ENCODE results near the gene KLHL40.

The KLHL40 gene

GRCh38 chr3:42656680-42657610 lies 28.4 kb upstream of the KLHL40 start:
- H3K4me3 ChIP-seq (ENCODE audit: low read length): no peak overlapping the region
- no peak for DNase-seq (ENCODE audit: low read depth, low spot score)

GRCh38 chr3:42657675-42658074 lies 27.7 kb upstream of the KLHL40 start:
- no peak overlapping the region for H3K4me3 ChIP-seq (ENCODE audit: low read length)
- no peak for DNase-seq (ENCODE audit: low read depth, low spot score)

GRCh38 chr3:42658091-42658770 lies 27.1 kb upstream of the KLHL40 start:
- H3K4me3 ChIP-seq (ENCODE audit: low read length): no peak overlapping the region
- no peak for DNase-seq (ENCODE audit: low read depth, low spot score)

GRCh38 chr3:42658771-42659390 lies 26.5 kb upstream of the KLHL40 start:
- DNase-seq (ENCODE audit: low read depth, low spot score): no peak

GRCh38 chr3:42659451-42660130 lies 25.7 kb upstream of the KLHL40 start:
- no peak for DNase-seq (ENCODE audit: low read depth, low spot score)
- H3K4me3 ChIP-seq (ENCODE audit: low read length): no peak overlapping the region

More at GRCh38 chr3:42658771-42659390, 26.5 kb upstream of the KLHL40 start:
- no peak overlapping the region for H3K4me3 ChIP-seq (ENCODE audit: low read length)

GRCh38 chr3:42660131-42660715 lies 25.1 kb upstream of the KLHL40 start:
- DNase-seq (ENCODE audit: low read depth, low spot score): no peak
- H3K4me3 ChIP-seq (ENCODE audit: low read length): no peak overlapping the region

- no peak for DNase-seq (ENCODE audit: low read depth, low spot score)
Observed at GRCh38 chr3:42660898-42661297, 24.4 kb upstream of the KLHL40 start.

GRCh38 chr3:42661593-42662022 lies 23.7 kb upstream of the KLHL40 start:
- no peak overlapping the region for H3K4me3 ChIP-seq (ENCODE audit: low read length)
- no peak for DNase-seq (ENCODE audit: low read depth, low spot score)

More at GRCh38 chr3:42660898-42661297, 24.4 kb upstream of the KLHL40 start:
- H3K4me3 ChIP-seq (ENCODE audit: low read length): no peak overlapping the region

GRCh38 chr3:42662037-42662812 lies 23.1 kb upstream of the KLHL40 start:
- DNase-seq (ENCODE audit: low read depth, low spot score): no peak
- no peak overlapping the region for H3K4me3 ChIP-seq (ENCODE audit: low read length)

- H3K4me3 ChIP-seq (ENCODE audit: low read length): no peak overlapping the region
- DNase-seq (ENCODE audit: low read depth, low spot score): no peak
Observed at GRCh38 chr3:42662813-42663535, 22.4 kb upstream of the KLHL40 start.

GRCh38 chr3:42663581-42664437 lies 21.5 kb upstream of the KLHL40 start:
- no peak overlapping the region for H3K4me3 ChIP-seq (ENCODE audit: low read length)
- DNase-seq (ENCODE audit: low read depth, low spot score): no peak

GRCh38 chr3:42664438-42664803 lies 20.9 kb upstream of the KLHL40 start:
- H3K4me3 ChIP-seq (ENCODE audit: low read length): no peak overlapping the region
- DNase-seq (ENCODE audit: low read depth, low spot score): no peak

GRCh38 chr3:42665050-42665878 lies 20.1 kb upstream of the KLHL40 start:
- H3K4me3 ChIP-seq (ENCODE audit: low read length): no peak overlapping the region
- no peak for DNase-seq (ENCODE audit: low read depth, low spot score)

GRCh38 chr3:42666022-42666421 lies 19.3 kb upstream of the KLHL40 start:
- no peak for DNase-seq (ENCODE audit: low read depth, low spot score)
- no peak overlapping the region for H3K4me3 ChIP-seq (ENCODE audit: low read length)

GRCh38 chr3:42666577-42666998 lies 18.7 kb upstream of the KLHL40 start:
- H3K4me3 ChIP-seq (ENCODE audit: low read length): no peak overlapping the region
- DNase-seq (ENCODE audit: low read depth, low spot score): no peak

GRCh38 chr3:42667096-42667522 lies 18.2 kb upstream of the KLHL40 start:
- no peak for DNase-seq (ENCODE audit: low read depth, low spot score)
- H3K4me3 ChIP-seq (ENCODE audit: low read length): no peak overlapping the region

Data from Jurkat, Clone E6-1 (cell line).